Astrocyte (in vitro differentiated cells and primary cell): ENCODE measurements around the gene PIK3R3.

Experiments
- EZH2 ChIP-seq: IDR thresholded peaks from 2 replicates; pipeline ENCODE4 v1.6.1; 2012; ENCODE audit warnings: mild to moderate bottlenecking, low read length, inconsistent platforms; ENCODE audit not compliant: insufficient read depth
- TF ChIP-seq, protein P1 (sequence below): IDR thresholded peaks from 2 replicates; pipeline ENCODE4 v1.5.1; 2011; ENCODE audit warnings: low read depth, mild to moderate bottlenecking, inconsistent platforms, low read length, moderate library complexity; ENCODE audit not compliant: insufficient read depth

DNA sequence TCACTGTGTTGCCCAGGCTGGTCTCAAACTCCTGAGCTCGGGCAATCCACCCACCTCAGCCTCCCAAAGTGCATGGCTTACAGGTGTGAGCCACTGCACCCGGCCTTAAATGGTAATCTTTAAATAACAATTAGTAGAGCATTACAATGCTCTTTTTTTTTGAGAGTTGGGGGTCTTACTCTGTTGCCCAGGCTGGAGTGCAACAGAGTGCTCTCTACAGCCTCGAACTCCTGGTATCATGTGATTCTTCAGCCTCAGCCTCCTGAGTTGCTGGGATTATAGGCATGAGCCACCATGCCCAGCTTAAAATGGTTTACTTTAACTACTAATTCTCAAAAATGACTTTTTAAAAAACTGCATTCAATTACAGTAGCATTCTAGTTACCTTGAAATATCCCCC is 52.2 kb downstream of the PIK3R3 start:
- TF ChIP-seq, protein P1, sequence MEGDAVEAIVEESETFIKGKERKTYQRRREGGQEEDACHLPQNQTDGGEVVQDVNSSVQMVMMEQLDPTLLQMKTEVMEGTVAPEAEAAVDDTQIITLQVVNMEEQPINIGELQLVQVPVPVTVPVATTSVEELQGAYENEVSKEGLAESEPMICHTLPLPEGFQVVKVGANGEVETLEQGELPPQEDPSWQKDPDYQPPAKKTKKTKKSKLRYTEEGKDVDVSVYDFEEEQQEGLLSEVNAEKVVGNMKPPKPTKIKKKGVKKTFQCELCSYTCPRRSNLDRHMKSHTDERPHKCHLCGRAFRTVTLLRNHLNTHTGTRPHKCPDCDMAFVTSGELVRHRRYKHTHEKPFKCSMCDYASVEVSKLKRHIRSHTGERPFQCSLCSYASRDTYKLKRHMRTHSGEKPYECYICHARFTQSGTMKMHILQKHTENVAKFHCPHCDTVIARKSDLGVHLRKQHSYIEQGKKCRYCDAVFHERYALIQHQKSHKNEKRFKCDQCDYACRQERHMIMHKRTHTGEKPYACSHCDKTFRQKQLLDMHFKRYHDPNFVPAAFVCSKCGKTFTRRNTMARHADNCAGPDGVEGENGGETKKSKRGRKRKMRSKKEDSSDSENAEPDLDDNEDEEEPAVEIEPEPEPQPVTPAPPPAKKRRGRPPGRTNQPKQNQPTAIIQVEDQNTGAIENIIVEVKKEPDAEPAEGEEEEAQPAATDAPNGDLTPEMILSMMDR = no peak
- TF ChIP-seq EZH2 = no peak
